Measurements from ENCODE around the gene ZC3H7A.

DNA sequence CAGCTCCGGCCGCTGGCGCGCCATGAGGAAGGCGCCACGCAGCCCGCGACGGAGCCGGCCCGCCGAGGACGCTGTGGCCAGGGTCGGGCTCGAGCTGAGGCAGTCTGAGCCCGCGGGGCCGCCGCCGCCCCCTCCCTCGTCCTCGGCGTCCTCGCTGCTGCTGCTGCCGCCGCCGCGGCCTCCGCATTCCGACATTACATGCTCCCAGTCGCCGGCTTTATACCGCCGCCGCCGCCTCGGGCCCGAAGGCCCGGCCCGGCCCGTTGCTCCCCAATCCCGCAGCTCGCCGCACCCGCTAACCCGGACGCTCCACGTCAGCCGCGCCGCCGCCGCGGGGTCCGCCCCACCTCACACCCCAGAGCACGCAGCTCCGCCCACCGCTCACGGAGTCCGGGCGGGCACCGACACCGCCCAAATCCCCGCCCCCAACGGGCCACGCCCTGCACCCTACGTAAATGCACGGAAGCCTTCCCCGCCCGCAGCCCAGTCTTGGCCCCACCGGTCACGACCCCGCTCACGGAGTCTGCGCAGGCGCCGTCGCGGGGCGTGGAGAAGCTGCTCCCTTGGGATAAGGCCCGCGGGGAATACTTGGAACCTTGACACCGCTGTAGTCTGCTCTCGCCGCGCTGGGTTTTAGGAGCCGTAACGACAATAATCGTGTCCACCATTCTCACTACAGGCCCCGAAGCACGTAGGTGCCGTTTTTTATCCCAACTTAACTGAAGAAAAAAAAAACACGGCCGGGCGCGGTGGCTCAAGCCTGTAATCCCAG, 54.3 kb downstream of the ZC3H7A start, which contains the start of gene TXNDC11:
- TF ChIP-seq JUND (CRISPR knock-in tag; IDR thresholded peaks at IDR 0.05) (peak; percentile 63; the same call in 1 of the 2 replicates), ARNT2 (CRISPR knock-in tag; IDR thresholded peaks at IDR 0.05; ENCODE audit: low read depth) (peak; percentile 89), TCF12 (IDR thresholded peaks at IDR 0.05) (no peak), TCF12 (CRISPR knock-in tag; IDR thresholded peaks at IDR 0.05) (peak; percentile 89), EZH2 (conservative IDR thresholded peaks at IDR 0.05; ENCODE audit: low read depth, low read length) (no peak), POLR2AphosphoS5 (IDR thresholded peaks at IDR 0.05; ENCODE audit: low read depth, low read length) (peak; percentile 94)
- TF ChIP-seq, protein P1, sequence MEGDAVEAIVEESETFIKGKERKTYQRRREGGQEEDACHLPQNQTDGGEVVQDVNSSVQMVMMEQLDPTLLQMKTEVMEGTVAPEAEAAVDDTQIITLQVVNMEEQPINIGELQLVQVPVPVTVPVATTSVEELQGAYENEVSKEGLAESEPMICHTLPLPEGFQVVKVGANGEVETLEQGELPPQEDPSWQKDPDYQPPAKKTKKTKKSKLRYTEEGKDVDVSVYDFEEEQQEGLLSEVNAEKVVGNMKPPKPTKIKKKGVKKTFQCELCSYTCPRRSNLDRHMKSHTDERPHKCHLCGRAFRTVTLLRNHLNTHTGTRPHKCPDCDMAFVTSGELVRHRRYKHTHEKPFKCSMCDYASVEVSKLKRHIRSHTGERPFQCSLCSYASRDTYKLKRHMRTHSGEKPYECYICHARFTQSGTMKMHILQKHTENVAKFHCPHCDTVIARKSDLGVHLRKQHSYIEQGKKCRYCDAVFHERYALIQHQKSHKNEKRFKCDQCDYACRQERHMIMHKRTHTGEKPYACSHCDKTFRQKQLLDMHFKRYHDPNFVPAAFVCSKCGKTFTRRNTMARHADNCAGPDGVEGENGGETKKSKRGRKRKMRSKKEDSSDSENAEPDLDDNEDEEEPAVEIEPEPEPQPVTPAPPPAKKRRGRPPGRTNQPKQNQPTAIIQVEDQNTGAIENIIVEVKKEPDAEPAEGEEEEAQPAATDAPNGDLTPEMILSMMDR (CRISPR knock-in tag; IDR thresholded peaks at IDR 0.05): no peak; the same call in 1 of the 2 replicates

All from HepG2 (cell line).